Measurements from ENCODE around the gene SORCS3.

SORCS3 gene

GRCh38 chr10:105139363-105139896 lies 498.3 kb downstream of the SORCS3 start:
- TF ChIP-seq CTCF (IDR thresholded peaks at IDR 0.05; ENCODE audit: extremely low read depth, missing control alignments): no peak
- no peak for DNase-seq (ENCODE audit: low spot score)

- no peak for TF ChIP-seq CTCF (IDR thresholded peaks at IDR 0.05; ENCODE audit: extremely low read depth, missing control alignments)
Measured at GRCh38 chr10:105140600-105140999, 499.5 kb downstream of the SORCS3 start.

DNA sequence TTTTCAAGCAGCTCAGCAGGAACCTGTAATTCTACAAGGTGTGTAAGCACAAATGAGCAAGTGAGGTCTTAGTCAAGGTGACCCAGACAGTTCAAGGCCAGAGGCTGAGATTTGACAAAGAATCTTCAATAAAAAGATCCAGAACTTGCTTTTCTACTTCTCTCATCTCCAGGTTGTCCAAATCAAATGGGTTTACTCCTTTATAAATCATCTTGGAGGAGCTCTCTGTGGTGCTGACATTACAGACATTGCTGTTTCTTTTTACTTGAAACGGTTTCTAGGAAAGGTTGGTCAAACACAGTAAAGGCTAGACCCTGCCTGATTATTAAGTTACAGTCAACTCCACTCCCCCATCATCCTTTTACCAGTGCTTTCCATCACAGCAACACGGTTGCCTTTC lies 504.6 kb downstream of the SORCS3 start:
- no peak for DNase-seq (ENCODE audit: low spot score)
- no peak for TF ChIP-seq CTCF (IDR thresholded peaks at IDR 0.05; ENCODE audit: extremely low read depth, missing control alignments)

More at GRCh38 chr10:105140600-105140999, 499.5 kb downstream of the SORCS3 start:
- no peak for DNase-seq (ENCODE audit: low spot score)

DNA sequence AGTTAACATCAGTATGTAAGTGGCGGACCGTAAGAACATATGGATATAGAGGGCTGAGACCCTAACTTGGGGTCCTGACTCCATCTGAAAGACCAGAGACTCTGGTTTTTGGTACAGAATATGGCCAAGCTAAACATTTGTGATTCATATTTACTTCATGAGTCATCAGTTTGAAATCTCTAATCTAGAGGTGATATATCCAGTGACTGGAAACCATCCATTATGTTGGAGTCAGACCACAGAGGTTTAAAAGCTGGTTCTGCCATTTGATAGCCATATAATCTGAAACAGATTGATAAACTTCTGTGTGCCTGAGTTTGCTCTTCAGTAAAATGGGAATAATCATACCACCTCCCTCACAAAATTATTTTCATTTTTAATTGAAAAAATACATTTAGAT lies 505.3 kb downstream of the SORCS3 start:
- DNase-seq (ENCODE audit: low spot score): no peak
- no peak for TF ChIP-seq CTCF (IDR thresholded peaks at IDR 0.05; ENCODE audit: extremely low read depth, missing control alignments)

DNA sequence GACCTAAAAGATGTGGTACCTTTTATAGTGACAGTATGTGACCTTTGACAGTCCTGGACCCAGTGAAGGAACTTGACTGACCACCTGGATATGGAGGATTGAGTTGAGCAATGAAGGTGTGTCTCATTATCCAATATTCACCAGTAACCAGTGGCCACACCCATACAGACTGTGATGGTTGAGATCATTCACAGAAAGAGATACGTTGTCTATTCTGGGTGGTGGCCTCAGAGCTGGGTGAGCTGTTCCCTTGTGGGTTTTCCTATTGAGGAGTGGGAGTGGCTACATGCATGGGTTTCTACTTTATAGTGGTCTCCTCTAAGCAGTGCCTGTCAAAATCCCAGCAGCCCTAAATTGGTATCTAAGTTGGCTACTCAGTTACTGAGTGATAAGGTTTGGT lies 507.4 kb downstream of the SORCS3 start:
- DNase-seq (ENCODE audit: low spot score): no peak
- no peak for TF ChIP-seq CTCF (IDR thresholded peaks at IDR 0.05; ENCODE audit: extremely low read depth, missing control alignments)

DNA sequence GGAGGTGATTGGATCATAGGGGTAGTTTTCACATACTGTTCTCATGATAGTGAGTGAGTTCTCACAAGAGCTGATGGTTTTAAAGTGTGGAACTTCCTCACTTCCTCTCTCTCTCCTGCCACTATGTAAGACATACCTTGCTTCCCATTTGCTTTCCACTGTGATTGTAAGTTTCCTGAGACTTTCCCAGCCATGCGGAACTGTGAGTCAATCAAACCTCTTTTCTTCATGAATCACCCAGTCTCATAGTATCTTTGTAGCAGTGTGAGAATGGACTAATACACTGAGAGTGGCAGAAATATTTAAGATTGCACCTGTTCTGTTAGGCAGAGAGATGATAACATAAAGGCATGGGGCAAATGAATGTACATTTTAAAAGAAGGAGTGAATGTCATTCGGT lies 507.8 kb downstream of the SORCS3 start:
- TF ChIP-seq CTCF (IDR thresholded peaks at IDR 0.05; ENCODE audit: extremely low read depth, missing control alignments): no peak
- DNase-seq (ENCODE audit: low spot score): no peak

DNA sequence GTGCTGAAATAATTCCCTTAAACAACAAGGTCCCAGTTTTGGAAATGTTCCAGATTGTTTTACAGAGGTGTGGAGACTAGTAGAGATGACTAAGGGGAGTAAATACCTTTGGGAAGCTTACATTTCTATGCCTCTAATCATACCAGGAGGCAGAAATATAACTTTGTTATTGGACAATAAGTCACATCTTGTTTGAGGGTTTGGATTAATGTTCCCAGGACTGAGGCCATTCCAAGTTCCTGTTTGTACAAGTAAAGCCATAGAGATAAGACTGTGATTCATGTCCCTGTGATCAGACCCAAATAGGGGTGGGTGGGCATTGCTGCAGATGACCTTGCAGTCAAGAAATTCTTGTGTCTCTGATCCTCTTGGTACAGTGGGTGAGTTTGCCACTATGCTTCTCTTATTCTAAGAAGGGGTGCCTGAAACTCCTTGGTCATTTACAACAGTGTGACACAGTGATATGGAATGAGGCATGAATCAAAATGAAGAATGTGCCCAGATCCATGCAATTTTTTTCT lies 508.3 kb downstream of the SORCS3 start:
- DNase-seq (ENCODE audit: low spot score): no peak

More for the DNA sequence above, 508.3 kb downstream of the SORCS3 start:
- TF ChIP-seq CTCF (IDR thresholded peaks at IDR 0.05; ENCODE audit: extremely low read depth, missing control alignments): no peak
